Renal cortex interstitium (tissue), 15 donors: ENCODE measurements around the gene ARFGAP2. TPM values are rescaled to one million over a fixed set of nuclear protein-coding genes. Genes with fewer than 3 reads are reported as not detected.
"Not testable (repeated sequence)": the region's sequence is repeated elsewhere in the genome, so short reads cannot be mapped to it uniquely, and the experiment has no call there.

Experiments used
- DNase-seq, 11 donors: peaks; one replicate each; pipeline ENCODE4 v3.0.0-alpha.2; 2013; ENCODE audit warnings: low read depth in 9 of 11, low spot score in 4 of 11; ENCODE audit errors: extremely low read depth in 1 of 11
- long read RNA-seq, 16 experiments: transcript quantifications; one replicate each; lab custom pipeline, GENCODE V29; 2026
- polyA plus RNA-seq, 3 donors: library from polyadenylated mRNA; unstranded; fragments of 120-200 nt; gene quantifications; one replicate each; pipeline ENCODE4 v1.2.1, GENCODE V29; 2013; ENCODE audit not compliant: insufficient read length in 3 of 3

ARFGAP2 gene
- polyA plus RNA-seq = 10 to 100 TPM; 80.8 to 93.3 (median 88.9) TPM
- long read RNA-seq, donor 1, transcript ARFGAP2-205 (16 exons, 2,976 nt) = major isoform, 6 of 16 reads
- long read RNA-seq, donor 1, partial matches to known transcripts = 7 of 16 reads
- long read RNA-seq, donor 1, other reads (novel, unspliced or antisense) = 0 of 16 reads
- long read RNA-seq, donor 2, partial matches to known transcripts = 22 of 28 reads
- long read RNA-seq, donor 2, other reads (novel, unspliced or antisense) = 0 of 28 reads
- long read RNA-seq, donor 3, transcript ARFGAP2-205 (16 exons, 2,976 nt) = major isoform, 16 of 29 reads
- long read RNA-seq, donor 3, partial matches to known transcripts = 8 of 29 reads
- long read RNA-seq, donor 3, other reads (novel, unspliced or antisense) = 0 of 29 reads
- long read RNA-seq, donor 4, transcript ARFGAP2-205 (16 exons, 2,976 nt) = major isoform, 9 of 32 reads
- long read RNA-seq, donor 4, partial matches to known transcripts = 19 of 32 reads
- long read RNA-seq, donor 4, other reads (novel, unspliced or antisense) = 0 of 32 reads
- long read RNA-seq, donor 5 = 0 reads
- long read RNA-seq, donor 6, transcript ARFGAP2-205 (16 exons, 2,976 nt) = major isoform, 5 of 9 reads
- long read RNA-seq, donor 6, partial matches to known transcripts = 0 of 9 reads
- long read RNA-seq, donor 6, other reads (novel, unspliced or antisense) = 0 of 9 reads
- long read RNA-seq, donor 7, transcript ARFGAP2-205 (16 exons, 2,976 nt) = major isoform, 13 of 52 reads
- long read RNA-seq, donor 7, partial matches to known transcripts = 36 of 52 reads
- long read RNA-seq, donor 7, other reads (novel, unspliced or antisense) = 0 of 52 reads
- long read RNA-seq, donor 8, transcript ARFGAP2-205 (16 exons, 2,976 nt) = major isoform, 10 of 35 reads
- long read RNA-seq, donor 8, partial matches to known transcripts = 18 of 35 reads
- long read RNA-seq, donor 8, other reads (novel, unspliced or antisense) = 0 of 35 reads
- long read RNA-seq, donor 9, transcript ARFGAP2-205 (16 exons, 2,976 nt) = major isoform, 12 of 20 reads
- long read RNA-seq, donor 9, partial matches to known transcripts = 7 of 20 reads
- long read RNA-seq, donor 9, other reads (novel, unspliced or antisense) = 0 of 20 reads
- long read RNA-seq, donor 10, transcript ARFGAP2-205 (16 exons, 2,976 nt) = major isoform, 11 of 20 reads
- long read RNA-seq, donor 10, partial matches to known transcripts = 8 of 20 reads
- long read RNA-seq, donor 10, other reads (novel, unspliced or antisense) = 0 of 20 reads
- long read RNA-seq, donor 11, partial matches to known transcripts = 5 of 9 reads
- long read RNA-seq, donor 11, other reads (novel, unspliced or antisense) = 0 of 9 reads
- long read RNA-seq, donor 12, transcript ARFGAP2-205 (16 exons, 2,976 nt) = major isoform, 5 of 5 reads
- long read RNA-seq, donor 12, partial matches to known transcripts = 0 of 5 reads
- long read RNA-seq, donor 12, other reads (novel, unspliced or antisense) = 0 of 5 reads
- long read RNA-seq, donor 13 = 0 reads
- long read RNA-seq, donor 14, transcript ARFGAP2-205 (16 exons, 2,976 nt) = major isoform, 8 of 15 reads
- long read RNA-seq, donor 14, partial matches to known transcripts = 5 of 15 reads
- long read RNA-seq, donor 14, other reads (novel, unspliced or antisense) = 0 of 15 reads
- long read RNA-seq, donor 15, partial matches to known transcripts = 0 of 3 reads
- long read RNA-seq, donor 15, other reads (novel, unspliced or antisense) = 0 of 3 reads
- long read RNA-seq, donor 16, transcript ARFGAP2-205 (16 exons, 2,976 nt) = major isoform, 27 of 55 reads
- long read RNA-seq, donor 16, partial matches to known transcripts = 23 of 55 reads
- long read RNA-seq, donor 16, other reads (novel, unspliced or antisense) = 0 of 55 reads

- DNase-seq = peak; percentile 83 to 97 (median 95)
Observed at GRCh38 chr11:47176328-47177228, at the start of gene ARFGAP2. Gene ARFGAP2 (minus strand): TSS chr11:47176879. CDS start chr11:47176853, 26 bp downstream.

GRCh38 chr11:47225552-47226400 is 49.1 kb upstream of the ARFGAP2 start:
- no peak for DNase-seq

GRCh38 chr11:47222696-47223095 is 46.0 kb upstream of the ARFGAP2 start:
- no peak for DNase-seq

GRCh38 chr11:47220401-47220821 is 43.7 kb upstream of the ARFGAP2 start:
- DNase-seq = no peak

GRCh38 chr11:47216121-47216798 is 39.6 kb upstream of the ARFGAP2 start:
- peak in 3 of 11 donors; percentile 13 to 31 (median 20) for DNase-seq

- DNase-seq = peak in 3 of 11 donors; percentile 19 to 28 (median 21)
Observed at GRCh38 chr11:47215366-47215910, 38.8 kb upstream of the ARFGAP2 start.

- DNase-seq = peak in 7 of 11 donors; percentile 56 to 79 (median 65)
Observed at GRCh38 chr11:47213950-47214565, 37.4 kb upstream of the ARFGAP2 start.

- DNase-seq = no peak
Observed at GRCh38 chr11:47212938-47213337, 36.3 kb upstream of the ARFGAP2 start.

- no peak for DNase-seq
Observed at GRCh38 chr11:47208628-47209027, 31.9 kb upstream of the ARFGAP2 start.

- DNase-seq = not testable (repeated sequence)
Observed at GRCh38 chr11:47208008-47208552, 31.4 kb upstream of the ARFGAP2 start.

GRCh38 chr11:47207459-47207858 is 30.8 kb upstream of the ARFGAP2 start:
- DNase-seq = no peak

- DNase-seq = not testable (repeated sequence)
Observed at GRCh38 chr11:47206577-47206976, 29.9 kb upstream of the ARFGAP2 start.

- no peak for DNase-seq
Observed at GRCh38 chr11:47204637-47204989, 27.9 kb upstream of the ARFGAP2 start.

- DNase-seq = no peak
Observed at GRCh38 chr11:47202576-47202975, 25.9 kb upstream of the ARFGAP2 start.
